Fibroblast of skin of right biceps (primary cell): Measurements from ENCODE around the gene ELP4.

Source experiments
- DNase-seq: peaks from one replicate; pipeline ENCODE4 v3.0.0-alpha.2; 2013

The ELP4 gene

DNA sequence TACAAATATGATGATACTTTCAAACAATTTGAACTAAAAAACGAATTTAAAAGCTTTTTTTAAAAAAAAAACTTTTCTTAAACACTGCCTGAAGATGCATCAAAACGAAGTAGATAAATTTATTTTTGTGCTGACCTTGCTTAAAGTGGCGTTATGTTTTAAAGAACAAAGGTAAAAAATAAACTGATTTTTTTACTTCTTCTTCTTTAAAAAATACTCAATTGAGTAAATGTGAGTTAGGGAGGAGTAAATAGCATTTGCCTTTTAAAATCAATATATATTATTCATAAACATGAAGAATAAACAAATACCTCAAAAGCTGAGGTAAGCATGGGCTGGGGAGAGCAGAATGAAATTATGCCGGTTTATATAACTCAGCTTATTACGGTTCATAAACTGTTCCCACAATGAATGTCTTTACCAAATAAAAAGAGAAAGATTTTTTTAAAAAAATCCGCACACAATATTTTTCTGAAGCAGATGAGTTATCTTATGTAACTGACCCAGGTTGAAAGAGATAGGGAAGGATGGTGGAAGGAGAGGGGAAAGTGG lies 292.5 kb downstream of the ELP4 start:
- no peak for DNase-seq

DNA sequence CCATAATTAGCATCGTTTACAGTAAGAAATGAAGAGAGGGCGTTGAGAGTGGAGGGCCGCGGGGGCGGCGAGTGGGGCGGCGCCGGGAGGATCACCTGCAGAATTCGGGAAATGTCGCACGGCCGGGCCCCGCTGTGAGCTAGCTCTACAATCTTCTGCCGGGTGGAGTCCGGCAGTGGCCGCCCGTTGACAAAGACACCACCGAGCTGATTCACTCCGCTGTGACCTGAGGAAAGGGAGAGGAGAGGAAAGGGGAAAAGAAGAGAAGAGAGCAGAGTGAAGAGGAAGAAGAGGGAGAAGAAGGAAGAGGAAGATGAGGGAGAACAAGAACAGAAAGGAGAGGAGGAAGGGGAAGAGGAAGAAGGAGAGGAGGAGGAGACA lies 293.0 kb downstream of the ELP4 start:
- DNase-seq = no peak

- no peak for DNase-seq
These were observed 293.6 kb downstream of the ELP4 start for GRCh38 chr11:31802990-31803812.

DNA sequence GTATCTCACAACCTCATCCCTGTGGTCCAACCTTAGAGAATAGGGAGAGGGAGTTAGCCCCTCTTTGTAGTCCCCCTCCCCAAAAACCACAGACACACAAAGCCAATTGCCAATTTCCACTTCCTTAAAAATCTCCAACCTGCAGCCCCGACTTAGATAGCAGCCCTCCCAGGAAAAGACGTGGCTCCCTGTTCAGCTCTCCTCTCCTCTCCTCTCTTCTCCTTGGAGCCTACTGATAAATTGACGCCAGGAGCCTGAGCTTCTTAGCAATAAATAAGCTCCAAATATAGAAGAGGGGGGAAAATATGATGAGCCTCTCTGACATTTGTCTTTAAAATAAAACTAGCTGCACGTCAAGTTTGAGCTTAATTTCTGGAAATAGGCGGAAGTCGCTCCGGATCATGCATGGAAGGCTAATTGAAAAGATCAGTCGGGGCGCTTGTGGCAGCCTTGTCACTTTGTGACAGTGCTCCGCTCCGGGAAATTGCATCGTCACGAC lies 294.3 kb downstream of the ELP4 start:
- no peak for DNase-seq

GRCh38 chr11:31804312-31805036 lies 294.9 kb downstream of the ELP4 start:
- DNase-seq = no peak

DNA sequence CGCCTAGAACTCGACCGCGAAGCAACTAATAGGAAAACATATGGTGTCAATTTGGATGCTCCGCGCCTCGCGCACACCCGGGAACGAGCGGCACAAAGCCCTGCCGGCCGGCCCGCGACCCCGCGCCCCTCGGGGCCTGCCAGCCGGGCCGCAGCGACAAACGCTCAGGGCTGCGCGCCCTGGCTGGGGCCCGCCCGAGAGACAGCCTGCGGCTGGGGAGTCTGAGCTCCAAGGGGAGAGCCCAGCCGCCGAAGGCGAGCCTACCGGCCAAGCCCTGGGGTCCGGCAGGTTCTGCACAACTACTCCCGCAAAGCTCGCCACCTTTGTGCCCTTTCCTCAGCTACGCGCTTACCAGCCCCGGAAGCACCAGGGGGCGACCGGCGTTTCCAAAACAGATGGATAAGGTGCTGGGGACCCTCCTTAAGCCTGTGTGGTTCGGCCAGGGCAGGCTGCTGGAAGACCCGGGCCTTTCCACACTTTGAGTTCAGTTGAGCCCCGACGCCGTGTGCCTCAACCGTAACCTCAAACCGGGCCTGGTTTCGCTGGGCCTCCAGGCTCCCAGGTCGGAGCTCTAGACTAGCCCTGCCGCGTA lies 295.6 kb downstream of the ELP4 start:
- no peak for DNase-seq

DNA sequence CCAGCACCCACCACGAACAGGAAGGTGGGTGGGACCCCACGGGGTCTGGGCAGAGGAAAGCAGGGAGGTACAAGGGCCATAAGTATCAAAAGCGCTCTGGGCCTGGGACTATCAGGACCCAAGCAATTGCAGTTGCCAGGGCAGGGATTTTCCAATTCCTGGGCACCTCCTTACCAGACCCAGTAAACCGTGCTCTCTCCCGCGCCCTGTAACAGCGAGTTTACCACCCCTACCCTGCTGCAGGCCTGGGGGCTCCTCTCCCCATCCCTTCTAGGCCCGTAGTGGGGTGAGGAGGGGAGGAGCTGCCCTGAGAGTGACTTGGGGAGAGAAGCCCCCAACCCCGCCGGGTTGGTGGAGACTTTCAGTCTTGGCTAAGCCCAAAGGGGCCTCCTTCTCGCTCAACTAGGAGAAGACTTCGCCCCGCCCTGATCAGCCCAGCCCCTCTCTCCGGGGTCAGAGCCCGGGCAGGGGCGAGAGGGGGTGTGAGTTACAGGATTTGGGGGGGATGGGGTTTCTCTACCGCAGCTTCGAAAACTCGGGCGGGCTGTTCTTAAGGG lies 296.1 kb downstream of the ELP4 start:
- DNase-seq = no peak

DNA sequence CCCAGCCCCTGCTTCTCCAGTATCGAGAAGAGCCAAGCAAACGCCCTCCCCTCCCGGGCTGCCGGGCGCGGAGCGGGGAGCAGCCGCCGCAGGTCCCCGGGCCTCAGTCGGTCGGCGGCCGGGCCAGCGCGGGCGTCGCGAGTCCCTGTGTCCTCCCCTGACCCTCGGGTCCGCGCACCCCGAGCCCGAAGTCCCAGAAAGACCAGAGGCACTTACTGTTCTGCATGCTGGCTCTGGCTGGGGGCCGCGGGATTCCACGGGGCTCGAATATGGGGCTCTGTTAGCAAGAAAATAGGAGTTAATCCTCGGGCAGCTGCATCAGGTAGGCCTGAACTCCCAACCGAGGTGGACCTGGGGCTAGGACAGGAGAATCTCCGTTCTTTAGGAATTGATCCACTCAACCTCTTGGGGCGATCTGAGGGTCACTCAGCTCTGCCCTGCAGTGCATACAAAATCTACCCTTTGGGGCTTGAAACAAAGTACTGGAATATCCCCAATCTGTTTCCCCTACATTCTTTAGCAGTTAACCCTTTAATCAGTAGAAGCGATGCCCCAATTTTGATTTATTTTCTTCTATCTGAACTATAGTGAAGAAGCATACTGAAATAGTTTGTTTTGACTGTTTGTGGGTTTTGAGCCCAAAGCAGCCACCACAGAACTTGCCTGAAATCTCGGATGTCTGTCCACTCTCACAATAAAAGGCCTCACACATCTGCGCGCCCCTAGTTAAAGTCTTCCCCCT lies 296.8 kb downstream of the ELP4 start:
- DNase-seq = no peak

GRCh38 chr11:31806928-31807798 lies 297.6 kb downstream of the ELP4 start:
- DNase-seq = no peak

- DNase-seq = no peak
These were observed 298.5 kb downstream of the ELP4 start for GRCh38 chr11:31807799-31808667.

DNA sequence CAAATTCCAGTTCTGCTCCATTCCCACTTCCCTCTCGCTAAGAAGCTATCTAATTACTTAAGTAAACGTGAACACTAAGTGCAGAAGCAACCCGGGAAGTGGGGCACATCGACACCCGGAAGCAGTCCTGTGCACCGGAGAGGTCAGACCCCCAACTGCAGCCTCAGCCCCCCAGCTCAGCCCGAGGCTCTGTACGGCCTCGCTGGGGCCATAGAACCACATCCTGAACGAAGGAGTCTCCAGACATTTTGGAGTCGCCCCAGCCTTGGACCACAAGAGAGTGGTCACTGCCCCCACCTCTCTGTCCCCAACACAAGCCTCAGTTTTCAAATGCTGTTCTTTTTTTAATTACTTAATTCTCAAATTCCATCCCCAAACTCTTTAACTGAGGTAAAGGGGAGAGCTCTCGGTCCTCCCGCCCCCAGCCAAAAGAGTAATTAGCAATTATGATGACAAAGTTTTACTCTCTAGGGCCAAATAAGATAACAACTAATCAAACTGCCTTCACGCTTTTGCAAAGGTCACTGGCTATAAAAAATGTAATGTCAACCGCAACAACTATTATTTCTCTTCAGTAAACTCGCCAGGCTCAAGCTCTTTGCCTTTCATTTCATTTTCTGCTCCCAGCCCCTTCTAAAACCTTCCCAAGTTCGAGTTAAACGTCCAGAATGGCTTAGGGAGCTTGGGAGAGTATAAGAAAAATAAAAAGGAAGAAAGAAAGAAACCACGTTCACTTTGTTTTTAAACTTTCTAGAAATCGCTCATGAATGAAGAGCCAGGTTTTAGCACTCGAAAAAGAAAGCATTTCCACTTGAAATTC lies 299.4 kb downstream of the ELP4 start:
- DNase-seq = no peak

DNA sequence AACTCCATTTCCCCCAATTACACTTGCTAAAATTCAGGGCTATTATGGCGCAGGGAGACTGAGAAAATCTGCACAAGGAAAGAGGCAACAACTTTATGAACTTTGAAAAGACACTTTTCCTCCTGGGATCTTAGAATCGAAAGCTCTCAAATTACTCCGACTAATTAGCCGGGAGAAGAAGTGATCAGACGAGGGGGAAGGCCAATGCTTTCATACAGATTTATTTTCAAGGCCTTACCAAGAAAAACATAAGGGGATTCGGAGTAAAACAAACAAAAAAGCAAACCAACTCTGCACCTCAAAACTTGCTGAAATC lies 299.9 kb downstream of the ELP4 start:
- no peak for DNase-seq

- DNase-seq = peak; percentile 53
These were observed 300.6 kb downstream of the ELP4 start for GRCh38 chr11:31809857-31810778.

GRCh38 chr11:31810779-31811647 lies 301.4 kb downstream of the ELP4 start, which contains the start of gene PAX6:
Gene PAX6, minus strand, starts transcription at chr11:31811322. Its CDS starts 4,911 bp downstream, at chr11:31806411.
- DNase-seq = peak; percentile 66

GRCh38 chr11:31812383-31813381 lies 303.1 kb downstream of the ELP4 start:
- DNase-seq = no peak
